D721Med (cell line): Measurements from ENCODE around the gene GCSAML.
A peak's percentile ranks its signal among the peaks of the same experiment; 100 is the strongest.

ENCODE experiments used
- DNase-seq: peaks from one replicate; pipeline ENCODE4 v3.0.0; 2011; ENCODE audit warnings: low spot score; ENCODE audit not compliant: insufficient read length
- FAIRE-seq: peaks from 2 replicates; lab custom pipeline; 2011; peaks lifted over from hg19 to GRCh38; lab: Jason Lieb, UNC
- CTCF ChIP-seq: IDR thresholded peaks from 2 replicates; pipeline ENCODE4 v1.5.1; 2012; ENCODE audit warnings: mild to moderate bottlenecking, control low read depth; ENCODE audit not compliant: insufficient read depth; ENCODE audit errors: missing control alignments

GCSAML gene

GRCh38 chr1:247529771-247530355 lies 19.1 kb upstream of the GCSAML start:
- FAIRE-seq (no peak), DNase-seq (no peak)
- no peak for TF ChIP-seq CTCF

GRCh38 chr1:247530785-247531184 lies 18.1 kb upstream of the GCSAML start:
- no peak for TF ChIP-seq CTCF
- FAIRE-seq, result no peak

GRCh38 chr1:247531937-247532336 lies 17.0 kb upstream of the GCSAML start:
- FAIRE-seq, result no peak
- no peak for DNase-seq
- no peak for TF ChIP-seq CTCF

More at GRCh38 chr1:247530785-247531184, 18.1 kb upstream of the GCSAML start:
- no peak for DNase-seq

GRCh38 chr1:247535402-247535801 lies 13.5 kb upstream of the GCSAML start:
- TF ChIP-seq CTCF, result no peak
- DNase-seq (no peak), FAIRE-seq (peak; percentile 41)

GRCh38 chr1:247536340-247536739 lies 12.6 kb upstream of the GCSAML start, which contains the start of gene OR2C3:
TSS of gene OR2C3 (minus strand) at chr1:247536440. CDS start at chr1:247532511, 3,929 bp downstream.
- DNase-seq (no peak), FAIRE-seq (no peak)
- TF ChIP-seq CTCF, result no peak

GRCh38 chr1:247538561-247538960 lies 10.4 kb upstream of the GCSAML start:
- DNase-seq (no peak), FAIRE-seq (no peak)
- TF ChIP-seq CTCF, result no peak

GRCh38 chr1:247539215-247539614 lies 9.7 kb upstream of the GCSAML start:
- DNase-seq (no peak), FAIRE-seq (no peak)
- no peak for TF ChIP-seq CTCF
